Inflammatory macrophage treated with lipopolysaccharide for 4 hours (primary cell): ENCODE results near the gene ZFYVE28.

ENCODE experiments used
- DNase-seq: peaks from one replicate; pipeline ENCODE4 v3.0.0-alpha.2; 2020

The ZFYVE28 gene

DNA sequence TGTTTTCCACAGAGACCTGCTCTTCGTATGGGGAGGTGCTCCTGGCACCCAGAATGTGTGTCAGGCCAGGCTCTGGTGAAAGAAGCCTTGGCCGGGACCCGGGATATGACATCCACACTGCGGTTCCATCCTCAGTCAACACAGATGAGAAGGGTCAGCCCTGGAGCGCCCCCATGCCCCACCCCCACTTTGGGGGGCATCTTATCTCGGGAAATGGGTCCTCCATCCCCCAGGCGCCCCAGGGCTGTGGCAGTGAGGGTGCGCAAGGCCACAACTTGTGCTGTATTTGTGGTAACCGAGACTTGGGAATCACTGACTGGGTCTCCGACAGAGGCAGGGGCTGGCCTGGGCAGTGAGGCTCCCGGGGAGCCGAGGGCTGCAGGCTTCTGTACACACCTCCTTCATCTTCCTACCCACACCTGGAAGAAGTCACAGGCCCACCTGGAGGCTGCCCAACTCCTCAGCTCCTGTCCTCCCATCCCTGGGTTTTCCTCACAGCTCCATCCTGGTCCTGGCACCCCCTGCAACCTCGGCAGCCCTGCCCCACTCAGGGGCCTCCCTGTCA is 8.3 kb upstream of the ZFYVE28 start:
- DNase-seq: no peak

DNA sequence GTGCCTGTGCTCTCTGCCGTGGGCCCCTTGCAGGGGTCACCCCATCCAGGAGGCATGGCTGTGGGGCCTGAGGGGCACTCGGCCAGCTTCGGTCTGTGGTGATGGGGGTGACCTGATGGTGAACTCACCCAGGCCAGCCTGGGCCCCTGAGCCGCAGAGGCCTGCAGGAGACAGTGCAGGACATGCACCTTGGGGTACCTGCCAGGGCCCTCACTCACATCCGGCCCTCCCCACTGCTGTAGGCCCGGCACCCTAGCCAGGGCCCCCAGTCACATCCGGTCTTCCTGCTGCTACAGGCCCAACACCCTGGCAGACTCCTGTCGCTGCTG is 7.6 kb upstream of the ZFYVE28 start:
- no peak for DNase-seq

DNA sequence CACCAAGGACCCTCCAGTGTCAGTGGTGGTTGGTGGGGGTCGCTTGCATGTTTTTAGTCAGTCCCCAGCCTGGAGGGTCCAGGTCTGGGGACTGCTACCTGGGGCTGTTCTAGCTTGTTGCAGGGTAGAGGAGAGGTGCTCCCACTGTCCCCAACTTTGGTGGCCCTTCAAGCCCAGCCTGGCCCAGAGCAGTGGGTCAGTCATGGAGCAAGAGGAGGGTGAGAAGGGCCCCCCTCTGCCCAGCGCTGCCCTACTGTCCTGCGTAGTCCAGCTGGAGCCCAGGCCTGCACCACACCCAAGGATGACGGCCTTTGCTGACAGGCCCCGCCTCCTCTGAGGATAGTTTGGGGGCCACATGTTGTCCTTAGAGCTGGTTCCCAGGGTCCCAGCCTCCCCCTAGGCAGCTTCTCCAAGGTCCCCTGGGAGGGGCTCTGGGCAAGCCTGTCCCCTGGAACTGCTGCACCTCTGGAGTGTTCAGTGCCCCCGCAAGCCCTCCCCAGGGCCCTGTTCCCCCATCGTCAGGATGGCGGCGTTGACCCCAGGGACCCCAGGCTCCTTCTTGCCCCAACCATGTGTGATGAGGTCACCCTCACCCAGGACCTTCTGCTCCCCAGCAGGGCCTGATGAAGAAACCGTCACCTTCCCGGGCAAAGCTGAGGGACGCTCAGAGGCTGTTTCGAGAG is 7.1 kb upstream of the ZFYVE28 start:
- no peak for DNase-seq

DNA sequence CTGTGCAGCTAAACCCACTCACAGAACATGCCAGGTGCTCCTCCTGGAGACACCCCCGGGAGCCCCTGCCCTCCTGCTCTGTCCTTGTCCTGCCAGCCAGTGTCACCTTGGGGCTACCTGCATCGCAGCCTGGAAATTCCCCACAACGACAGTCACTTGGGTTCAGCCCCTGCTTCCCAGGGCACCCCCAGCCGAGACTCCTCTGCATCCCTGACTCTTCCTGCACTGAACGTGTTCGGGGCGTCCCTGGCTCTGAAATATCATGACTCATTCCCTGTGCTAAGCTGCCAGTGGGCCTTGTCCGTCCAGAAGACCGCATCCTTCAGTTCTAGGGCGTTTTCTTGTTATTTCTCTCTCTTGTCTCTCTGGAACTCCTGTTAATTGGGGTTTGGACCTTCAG is 6.1 kb upstream of the ZFYVE28 start:
- no peak for DNase-seq

GRCh38 chr4:2423695-2424094 is 5.2 kb upstream of the ZFYVE28 start:
- no peak for DNase-seq

GRCh38 chr4:2423066-2423465 is 4.6 kb upstream of the ZFYVE28 start:
- DNase-seq: no peak

DNA sequence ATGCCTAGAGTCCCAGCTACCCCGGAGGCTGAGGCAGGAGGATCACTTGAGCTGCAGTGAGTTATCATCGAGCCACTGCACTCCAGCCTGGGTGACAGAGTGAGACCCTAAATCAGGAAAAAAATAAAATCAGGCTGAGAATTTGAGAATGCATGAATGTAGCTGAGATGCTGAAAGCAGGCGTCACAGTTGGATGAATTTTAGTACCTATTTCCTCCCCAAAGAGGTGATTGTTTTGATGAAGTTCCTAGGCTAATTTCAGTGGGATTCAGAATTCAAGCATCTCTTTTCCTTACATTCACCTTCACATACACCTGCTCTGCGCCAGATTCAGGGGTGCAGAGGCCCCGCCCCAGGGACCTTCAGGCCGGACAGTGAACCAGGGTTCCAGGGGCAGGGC is 3.5 kb upstream of the ZFYVE28 start:
- no peak for DNase-seq

- DNase-seq: peak; percentile 74
Observed at GRCh38 chr4:2419814-2420213, 1.4 kb upstream of the ZFYVE28 start.

- peak; percentile 97 for DNase-seq
Observed at GRCh38 chr4:2418650-2419571, 466 bp upstream of the ZFYVE28 start, which contains the start of gene CFAP99. CFAP99 (plus strand) TSS chr4:2418955.

DNA sequence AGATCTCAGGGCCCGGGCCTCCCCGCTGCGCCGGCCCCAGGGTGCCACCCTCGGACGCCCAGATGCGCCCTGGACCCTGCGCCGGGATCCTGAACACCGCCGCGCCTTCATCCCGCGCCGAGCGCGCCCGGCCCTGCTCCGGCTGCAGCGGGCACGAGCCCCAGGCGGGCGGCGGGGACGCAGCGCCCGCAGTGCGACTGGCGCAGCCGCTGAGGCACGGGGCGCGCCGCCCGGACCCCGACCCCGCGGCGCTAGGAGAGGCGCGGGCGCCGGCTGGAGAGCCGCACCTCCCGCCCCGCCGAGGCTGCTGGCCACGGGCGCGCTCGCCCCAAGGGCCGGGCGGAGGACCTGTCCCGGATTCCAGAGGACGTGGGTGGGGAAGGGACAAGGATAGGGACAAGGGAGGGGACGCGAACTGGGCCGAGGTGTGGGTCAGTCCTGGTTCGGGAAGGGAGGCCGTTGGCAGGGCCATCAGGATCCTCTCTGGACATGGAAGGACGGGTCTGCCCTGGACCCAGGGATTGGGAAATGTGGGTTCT is 1.1 kb downstream of the ZFYVE28 start:
- no peak for DNase-seq

- DNase-seq: peak; percentile 57
Observed at GRCh38 chr4:2416564-2417225, 1.8 kb downstream of the ZFYVE28 start.

GRCh38 chr4:2415881-2416563 is 2.4 kb downstream of the ZFYVE28 start:
- DNase-seq: no peak

- DNase-seq: no peak
Observed at GRCh38 chr4:2415213-2415612, 3.2 kb downstream of the ZFYVE28 start.

DNA sequence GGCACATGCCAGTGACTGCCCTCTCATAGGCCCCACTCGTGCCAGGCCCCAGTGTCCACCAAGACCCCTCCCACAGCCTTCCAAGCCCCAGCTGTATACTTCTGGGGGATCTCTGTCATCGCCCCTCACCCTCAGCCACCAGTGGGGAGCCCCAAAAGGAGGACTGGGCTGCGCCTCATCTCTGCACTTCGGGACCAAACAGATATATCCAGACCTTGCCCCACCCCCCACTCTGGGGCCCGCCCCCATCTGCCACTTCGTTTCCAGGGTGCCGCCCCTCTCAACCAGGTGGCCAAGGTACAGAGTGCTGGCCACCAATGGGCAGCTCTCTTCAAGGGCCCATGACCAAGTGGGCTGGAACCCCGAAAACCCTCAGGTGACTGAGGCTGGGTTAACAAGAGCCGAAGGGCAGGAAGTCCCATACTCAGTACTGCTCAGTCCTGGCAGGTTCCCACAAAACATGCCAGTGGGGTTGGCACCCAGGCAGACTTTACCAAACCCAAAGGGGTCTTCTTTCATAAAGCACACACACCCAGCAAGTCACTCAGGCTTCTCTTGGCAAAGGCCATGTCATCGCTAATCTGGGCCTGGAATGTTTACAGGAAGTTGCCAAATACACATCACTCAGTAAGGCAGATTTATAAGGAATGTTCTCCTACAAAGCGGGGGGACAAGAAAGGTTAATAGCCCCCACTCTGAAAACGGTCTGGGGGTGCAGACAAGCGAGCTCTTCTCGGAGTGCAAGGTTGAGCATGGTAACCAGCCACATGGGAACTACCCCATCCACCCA is 4.4 kb downstream of the ZFYVE28 start:
- DNase-seq: no peak

DNA sequence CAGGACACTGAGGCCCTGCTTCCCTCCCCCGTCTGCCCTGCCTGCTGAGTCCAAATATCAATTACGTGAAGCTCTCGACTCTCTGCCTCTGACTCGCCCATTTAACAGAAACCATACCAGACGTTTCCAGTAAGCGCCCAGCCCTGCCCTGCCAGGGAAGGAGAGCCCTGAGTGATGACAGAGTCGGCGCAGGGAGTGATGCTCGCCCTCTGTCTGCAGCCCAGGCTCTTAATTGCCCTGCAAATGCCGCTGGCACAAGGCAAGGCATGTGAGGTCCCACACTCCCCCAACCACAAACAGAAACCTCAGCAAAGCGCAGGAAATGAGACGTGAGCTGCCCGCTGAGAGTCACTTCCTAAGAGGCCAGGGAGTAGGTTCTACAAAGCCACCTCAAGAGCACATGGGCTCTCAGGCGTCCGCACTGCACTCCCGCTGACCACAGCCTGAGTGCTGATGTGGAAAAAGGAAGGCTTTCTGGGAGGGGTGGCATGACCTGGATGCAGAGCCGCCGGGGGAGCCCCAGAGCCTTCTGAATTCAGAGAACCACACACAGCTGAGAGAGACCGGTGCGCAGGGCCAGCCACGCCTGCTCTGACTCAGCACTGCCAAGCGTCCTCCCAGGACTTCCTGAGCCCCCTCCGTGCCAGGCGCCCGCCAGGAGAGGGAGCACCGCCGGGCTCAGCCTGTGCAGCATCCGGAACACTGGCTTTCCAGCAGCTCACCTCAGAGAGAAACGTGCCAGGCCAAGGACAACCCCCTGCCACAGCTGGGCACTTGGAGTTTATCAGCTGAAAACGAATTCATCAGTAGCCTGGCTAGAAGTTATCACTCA is 5.3 kb downstream of the ZFYVE28 start:
- peak; percentile 95 for DNase-seq

DNA sequence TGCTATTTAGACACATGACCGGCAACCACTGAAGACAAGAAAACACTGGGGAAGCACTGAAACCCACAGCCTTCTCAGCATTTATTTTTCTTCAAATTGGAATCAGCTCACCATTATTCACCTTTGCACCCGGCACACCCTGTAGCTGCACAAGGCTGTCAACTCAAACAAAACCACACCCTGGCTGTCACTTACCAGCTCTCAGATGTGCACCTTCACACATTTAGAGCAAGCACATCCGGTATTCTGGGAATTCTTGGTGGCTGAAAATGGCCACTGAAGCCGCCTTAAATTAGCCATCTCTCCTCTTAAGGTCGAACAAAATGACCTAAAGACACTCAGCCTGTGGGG is 5.9 kb downstream of the ZFYVE28 start:
- DNase-seq: no peak

- no peak for DNase-seq
Observed at GRCh38 chr4:2411786-2412510, 6.5 kb downstream of the ZFYVE28 start.

- no peak for DNase-seq
Observed at GRCh38 chr4:2409381-2409783, 9.1 kb downstream of the ZFYVE28 start.

- no peak for DNase-seq
Observed at GRCh38 chr4:2408976-2409375, 9.5 kb downstream of the ZFYVE28 start.

GRCh38 chr4:2408401-2408958 is 10.0 kb downstream of the ZFYVE28 start:
- peak; percentile 19 for DNase-seq
